GM12892 (cell line): ENCODE measurements around the gene MRPL39.
A peak's percentile ranks its signal among the peaks of the same experiment; 100 is the strongest.

ENCODE experiments used
- POLR2A ChIP-seq: IDR thresholded peaks from 2 replicates; pipeline ENCODE4 v1.6.1; 2011; ENCODE audit warnings: low read depth, low read length, control low read depth
- POLR2AphosphoS5 ChIP-seq: IDR thresholded peaks from 2 replicates; pipeline ENCODE4 v1.6.1; 2011; ENCODE audit warnings: low read depth, low read length, control low read depth
- TAF1 ChIP-seq: IDR thresholded peaks from 2 replicates; pipeline ENCODE4 v1.6.1; 2011; ENCODE audit warnings: low read depth, mild to moderate bottlenecking, control low read depth, low read length, borderline replicate concordance

DNA sequence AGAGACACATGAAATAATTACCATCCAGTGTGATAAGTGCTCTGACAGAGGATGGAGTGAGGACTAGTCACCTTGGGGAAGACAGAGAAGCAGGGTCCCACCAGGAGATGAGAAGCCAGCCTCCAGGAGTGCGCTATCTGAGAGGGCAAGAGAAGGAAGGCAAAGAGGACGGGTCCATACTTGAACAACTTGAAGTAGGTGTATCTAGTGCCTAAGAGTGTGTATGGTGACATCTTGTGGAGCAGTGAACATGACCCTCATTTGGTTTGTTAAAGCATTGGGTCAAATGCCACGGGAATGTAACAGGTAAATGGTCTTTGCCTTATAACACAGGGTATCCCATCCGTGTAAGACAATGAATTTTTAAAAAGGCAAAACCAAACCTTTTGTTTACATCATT, 39.8 kb downstream of the MRPL39 start:
- TF ChIP-seq POLR2A (peak; percentile 97), POLR2AphosphoS5 (peak; percentile 99), TAF1 (no peak)
